UCSD-AML1 (cell line): ENCODE data around the gene PLEKHB1.

Experiments
- DNase-seq: peaks from one replicate; lab custom pipeline; 2025; ENCODE audit not compliant: unreplicated experiment; lab: John Stamatoyannopoulos, UW

PLEKHB1 gene, protein sequence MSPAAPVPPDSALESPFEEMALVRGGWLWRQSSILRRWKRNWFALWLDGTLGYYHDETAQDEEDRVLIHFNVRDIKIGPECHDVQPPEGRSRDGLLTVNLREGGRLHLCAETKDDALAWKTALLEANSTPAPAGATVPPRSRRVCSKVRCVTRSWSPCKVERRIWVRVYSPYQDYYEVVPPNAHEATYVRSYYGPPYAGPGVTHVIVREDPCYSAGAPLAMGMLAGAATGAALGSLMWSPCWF

DNA sequence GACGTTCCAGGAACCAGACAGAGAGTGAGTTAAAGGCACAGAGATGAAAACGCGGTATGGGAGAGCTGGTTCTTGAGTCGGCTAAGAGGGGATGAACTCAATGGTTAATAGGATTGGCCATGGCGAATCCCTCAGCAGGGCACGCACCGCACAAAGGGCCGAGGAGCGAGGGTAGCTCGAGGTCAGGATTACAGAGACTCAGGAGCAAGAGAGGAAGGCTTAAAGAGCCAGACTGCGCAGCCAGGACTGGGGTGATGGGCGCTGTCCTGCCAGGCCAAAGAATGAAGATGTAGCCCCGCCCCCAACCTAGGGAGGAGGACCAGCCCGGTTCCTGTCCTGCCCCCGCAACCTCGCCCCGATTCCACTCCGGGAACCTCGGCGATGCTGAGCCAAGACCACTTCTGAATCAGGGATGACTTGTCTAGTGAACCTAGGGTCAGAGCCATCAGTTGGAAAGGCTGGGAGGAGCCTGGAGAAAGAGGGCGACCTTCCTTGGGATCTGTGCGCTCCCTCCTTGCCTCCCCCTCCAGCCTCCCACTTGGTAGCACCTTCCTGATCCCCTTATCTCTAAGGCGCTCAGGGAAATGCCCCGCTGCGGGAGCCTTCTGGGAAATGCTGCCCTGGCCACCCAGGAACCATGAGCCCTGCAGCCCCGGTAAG, at the start of gene PLEKHB1:
PLEKHB1 (plus strand) TSS at position 610 of the 660 bp plus-strand sequence; CDS start at position 638, 28 bp downstream.
- no peak for DNase-seq

DNA sequence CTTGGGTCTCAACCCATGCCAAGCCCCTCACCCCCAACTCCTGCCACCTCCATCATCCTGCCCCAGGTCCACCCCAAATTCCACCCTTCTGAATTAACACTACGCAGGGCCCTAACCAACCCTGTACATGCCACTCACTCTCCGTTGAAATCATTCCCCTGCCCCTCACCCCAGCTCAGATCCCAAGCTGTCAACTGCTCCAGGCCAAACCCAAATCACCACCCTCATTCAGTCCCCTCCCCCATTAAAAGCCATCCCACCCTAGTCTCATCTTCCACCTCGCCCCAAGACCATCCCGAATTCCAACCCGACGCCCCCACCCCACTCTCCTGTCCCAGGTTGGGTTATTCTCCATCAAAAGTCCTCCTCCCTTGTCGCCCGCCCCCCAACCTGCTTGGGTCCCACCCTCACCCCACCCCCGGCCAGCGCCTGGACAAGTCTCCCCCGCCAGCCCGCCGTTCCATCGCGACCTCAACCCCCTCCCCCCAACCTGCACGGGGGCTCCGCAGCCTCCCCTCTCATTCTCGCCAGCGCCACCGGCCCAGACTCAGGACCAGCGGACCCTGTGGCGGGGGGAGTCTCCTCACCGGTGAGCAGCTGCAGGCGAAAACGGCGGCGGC, 48.9 kb upstream of the PLEKHB1 start:
- DNase-seq, result no peak

DNA sequence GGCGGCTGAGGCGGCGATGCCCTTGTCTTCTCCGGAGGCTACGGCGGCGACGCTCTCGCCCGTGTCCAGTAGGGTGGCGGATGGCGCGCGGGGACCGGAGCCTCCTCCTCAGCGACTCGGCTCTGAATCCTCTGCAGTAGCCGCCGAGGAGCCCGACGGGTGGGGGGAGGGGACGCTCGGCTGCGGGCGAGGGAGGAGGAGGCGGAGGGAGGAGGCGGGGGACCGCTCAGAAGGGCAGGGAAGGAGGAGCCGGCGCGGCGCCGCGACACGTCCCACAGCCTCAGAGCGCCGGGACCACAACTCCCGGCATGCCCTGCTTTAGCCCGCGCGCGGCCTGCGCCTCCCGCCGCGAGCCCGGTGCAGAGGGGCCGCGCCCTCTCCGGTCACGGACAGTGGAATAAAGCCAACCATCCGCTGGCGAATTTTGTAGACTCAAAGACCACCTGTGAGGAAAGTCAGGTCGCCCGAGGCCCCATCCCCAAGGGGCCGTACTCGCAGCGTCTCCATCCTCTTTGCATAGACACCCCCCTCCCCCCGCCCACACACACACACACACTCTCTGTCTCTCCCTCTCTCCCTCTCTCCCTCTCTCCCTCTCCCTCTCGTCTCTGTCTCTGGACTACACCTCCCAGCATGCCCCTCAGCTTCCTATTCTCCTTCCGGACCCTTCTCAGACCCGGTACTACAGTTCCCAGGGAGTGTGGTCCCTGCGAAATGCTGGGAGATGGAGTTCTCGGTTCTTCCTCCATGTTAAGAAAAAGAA, 48.2 kb upstream of the PLEKHB1 start, which contains the start of gene FAM168A:
FAM168A (minus strand) TSS at position 157 of the 763 bp plus-strand sequence. CDS start 129,638 bp downstream, outside the sequence.
- DNase-seq, result peak; percentile 97

DNA sequence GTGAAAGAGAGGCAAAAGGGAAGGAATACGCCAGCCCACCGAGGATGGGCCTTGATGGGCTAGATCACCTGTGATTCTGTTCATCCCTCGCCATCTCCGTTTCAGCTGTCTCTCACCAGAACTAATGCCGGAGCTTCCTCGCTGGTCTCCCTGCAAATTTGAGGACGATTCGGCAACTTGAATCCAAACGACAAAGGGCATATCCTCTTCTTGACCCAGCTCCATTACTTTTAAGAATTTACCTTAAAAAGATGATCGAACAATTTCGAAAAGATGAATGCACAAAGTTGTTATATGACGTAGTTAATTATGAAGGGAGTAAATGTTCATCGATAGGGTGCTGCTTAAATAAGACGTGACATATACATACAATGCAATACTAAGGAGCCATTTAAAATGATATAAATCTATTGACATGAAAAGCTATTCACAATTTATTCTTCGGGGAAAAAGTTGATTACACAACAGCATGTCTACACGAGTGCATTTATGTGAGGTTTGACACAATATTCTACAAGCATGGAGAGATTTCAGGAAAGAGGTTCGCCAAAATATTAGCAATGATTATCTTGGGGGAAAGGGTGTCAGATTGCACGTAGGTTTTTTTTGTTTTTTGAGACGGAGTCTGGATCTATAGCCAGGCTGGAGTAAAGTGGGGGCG, 47.5 kb upstream of the PLEKHB1 start:
- DNase-seq, result no peak

DNA sequence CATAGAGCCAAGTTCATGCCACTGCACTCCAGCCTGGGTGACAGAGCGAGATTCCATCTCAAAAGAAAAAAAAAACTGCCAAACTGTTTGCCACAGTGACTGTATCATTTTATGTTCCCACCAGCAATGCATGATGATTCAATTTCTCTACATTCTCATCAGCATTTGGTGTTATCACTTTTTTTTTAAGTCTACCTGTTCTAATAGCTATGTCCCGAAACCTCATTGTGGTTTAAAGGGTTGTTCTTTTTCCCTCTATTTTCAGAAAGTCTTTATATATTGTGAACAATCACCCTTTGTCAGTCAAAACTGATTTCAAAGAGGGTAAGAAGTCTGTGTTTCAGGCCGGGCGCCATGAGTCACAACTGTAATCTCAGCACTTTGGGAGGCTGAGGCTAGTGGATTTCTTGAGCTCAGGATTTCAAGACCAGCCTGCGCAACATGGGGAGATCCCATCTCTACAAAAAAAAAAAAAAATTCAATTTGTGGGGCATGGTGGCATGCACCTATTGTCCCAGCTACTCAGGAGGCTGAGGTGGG, 33.7 kb upstream of the PLEKHB1 start:
- DNase-seq, result no peak

DNA sequence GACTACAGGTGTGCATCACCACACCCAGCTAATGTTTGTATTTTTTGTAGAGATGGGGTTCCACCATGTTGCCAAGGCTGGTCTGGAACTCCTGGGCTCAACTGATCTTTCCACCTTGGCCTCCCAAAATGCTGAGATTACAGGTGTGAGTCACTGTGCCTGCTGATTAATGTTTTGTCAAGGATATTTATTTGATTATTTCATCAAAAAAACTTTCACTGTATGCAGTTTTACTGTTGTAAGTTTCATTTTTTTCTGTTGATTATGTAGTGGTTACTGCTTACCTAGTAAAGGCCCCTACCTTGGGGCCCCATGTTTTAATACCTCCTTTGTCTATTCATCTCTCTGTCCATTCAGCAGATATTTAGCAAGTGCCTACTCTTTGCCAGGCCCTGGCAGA, 31.8 kb upstream of the PLEKHB1 start:
- no peak for DNase-seq

DNA sequence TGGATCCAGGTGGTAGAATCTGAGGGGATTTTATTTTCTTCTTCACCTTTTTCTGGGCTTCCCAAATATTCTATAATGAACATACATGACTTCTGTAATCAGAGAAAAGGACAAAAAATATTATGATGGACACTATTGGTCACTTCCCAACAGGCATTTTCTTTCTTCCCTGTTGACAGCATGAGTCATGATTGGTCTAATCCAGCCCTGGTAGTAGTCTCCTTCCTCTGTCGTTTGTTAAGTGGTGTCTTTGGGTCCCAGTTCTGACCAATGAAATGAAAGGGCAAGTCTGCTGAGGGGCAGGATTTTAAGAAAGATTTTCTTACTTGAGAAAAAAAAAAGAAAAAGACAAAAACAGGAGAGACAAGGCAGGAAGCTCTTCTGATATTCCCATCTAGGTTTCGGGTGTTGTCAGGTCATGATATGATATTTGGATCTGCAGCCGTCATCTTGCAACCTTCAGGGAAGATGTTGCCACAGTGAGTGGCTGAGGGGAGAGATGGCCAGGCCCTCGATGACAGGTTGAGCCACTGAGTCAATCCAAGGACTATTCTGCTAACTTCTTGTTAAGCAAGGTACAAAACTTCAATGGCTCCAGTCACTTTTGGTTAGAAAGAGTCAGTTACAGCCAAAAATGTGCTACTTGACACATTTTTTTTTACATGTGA, 23.3 kb upstream of the PLEKHB1 start:
- no peak for DNase-seq

DNA sequence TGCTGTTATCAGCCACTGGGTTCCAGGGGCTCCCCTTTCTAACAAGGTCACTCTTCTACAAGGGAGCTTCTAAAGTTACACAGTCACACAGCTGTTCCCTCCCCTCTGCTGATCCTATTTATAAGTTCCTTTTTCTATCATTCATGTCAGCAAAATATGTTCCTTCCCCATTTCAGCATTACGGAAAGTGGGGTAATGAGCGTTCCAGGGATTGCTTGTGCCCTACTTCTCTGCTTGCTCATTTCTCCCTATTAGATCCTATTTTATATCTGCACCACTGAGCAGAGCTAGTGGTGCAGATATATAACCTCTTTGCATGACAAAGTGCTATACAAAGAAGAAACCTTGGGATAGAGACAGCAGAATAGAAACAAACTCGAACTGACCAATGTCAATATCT, 22.7 kb upstream of the PLEKHB1 start:
- DNase-seq, result peak; percentile 18

DNA sequence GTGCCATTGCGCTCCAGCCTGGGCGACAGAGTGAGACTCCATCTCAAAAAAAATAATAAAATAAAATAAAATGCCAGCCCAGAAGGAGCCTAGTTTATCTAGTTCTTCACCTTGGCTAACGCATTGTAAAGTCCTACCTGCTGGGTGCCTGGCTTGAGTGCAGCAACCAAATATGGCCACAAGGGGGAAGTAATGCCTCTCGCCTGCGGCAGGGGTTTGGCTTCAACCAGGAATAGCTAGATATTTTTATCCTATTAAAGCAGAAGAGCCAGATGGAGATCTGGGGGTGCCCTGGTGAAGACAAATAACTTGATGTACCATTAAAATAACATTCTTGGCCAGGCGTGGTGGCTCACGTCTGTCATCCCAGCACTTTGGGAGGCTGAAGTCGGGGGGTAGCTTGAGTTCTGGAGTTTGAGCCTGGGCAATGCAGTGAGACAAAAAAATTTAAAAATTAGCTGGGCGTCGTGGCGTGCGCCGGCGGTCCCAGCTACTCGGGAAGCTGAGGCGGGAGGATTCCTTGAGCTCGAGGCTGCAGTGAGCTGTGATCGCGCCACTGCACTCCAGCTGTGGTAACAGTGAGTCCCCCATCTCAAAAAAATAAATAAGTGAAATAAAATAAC, 20.6 kb upstream of the PLEKHB1 start:
- peak; percentile 63 for DNase-seq

DNA sequence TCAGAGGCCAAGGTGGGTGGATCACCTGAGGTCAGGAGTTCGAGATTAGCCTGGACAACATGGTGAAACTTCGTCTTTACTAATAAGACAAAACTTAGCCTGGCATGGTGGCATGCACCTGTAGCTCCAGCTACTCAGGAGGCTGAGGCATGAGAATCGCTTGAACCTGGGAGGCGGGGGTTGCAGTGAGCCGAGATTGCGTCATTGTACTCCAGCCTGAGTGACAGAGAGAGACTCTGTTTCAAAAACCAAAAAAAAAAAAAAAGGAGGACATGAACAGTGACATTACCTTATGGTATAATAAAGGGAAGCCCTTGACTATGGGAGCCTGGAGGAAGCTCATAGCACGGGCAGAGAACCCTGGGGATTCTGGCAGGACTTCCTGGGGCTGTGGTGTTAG, 16.5 kb upstream of the PLEKHB1 start:
- no peak for DNase-seq

DNA sequence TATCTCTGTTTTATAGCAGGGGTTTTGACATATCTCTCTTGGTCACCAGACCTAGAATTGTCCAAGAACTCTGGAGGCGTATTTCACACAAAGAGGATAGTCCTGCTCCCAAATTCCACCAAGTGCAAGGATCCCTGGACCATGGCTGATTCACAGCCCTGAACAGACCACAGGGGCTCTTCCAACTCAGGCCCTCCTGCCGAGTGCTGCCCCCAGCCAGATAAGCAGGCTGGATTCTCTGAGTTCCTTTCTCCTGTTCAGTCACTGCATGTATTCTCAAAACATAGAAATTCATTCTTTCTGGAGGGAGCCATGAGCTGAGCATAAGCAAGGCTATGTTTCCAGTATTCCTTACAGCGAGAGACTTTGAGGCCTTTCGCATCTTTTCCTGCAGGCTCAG, 13.4 kb upstream of the PLEKHB1 start:
- no peak for DNase-seq

DNA sequence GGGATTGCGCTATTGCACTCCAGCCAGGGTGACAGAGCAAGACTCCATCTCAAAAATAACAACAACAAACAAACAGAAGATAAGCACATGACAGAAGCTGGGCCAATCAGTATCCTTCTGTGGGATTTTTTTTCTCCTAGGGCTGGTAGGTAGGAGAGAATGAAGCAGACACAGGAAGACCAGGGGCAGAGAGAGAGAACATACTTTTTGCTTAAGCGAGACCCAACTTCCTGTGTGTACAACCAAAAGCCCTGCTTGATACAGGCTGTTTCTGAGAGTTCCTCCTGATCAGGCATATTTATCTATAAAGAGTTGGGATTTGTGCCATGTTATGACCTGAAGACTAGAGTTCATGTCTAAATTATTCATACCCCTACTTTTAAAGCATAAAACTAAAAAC, 12.4 kb upstream of the PLEKHB1 start:
- DNase-seq, result no peak

DNA sequence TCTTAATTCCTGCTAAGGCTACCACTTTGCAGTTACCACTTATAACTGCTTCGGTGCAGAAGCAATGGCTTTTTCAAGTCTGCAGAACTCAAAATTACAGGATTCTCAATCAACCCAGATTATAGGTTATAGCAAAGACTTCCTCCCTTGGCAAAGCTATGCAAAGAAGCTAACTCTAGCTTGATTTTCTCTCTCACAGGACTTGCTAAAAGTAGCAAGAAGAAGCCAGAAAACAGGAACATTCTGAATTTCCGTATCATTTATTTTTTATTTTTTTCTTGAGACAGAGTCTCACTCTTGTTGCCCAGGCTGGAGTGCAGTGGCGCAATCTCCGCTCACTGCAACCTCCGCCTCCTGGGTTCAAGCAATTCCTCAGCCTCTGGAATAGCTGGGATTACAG, 10.7 kb upstream of the PLEKHB1 start:
- DNase-seq, result no peak

DNA sequence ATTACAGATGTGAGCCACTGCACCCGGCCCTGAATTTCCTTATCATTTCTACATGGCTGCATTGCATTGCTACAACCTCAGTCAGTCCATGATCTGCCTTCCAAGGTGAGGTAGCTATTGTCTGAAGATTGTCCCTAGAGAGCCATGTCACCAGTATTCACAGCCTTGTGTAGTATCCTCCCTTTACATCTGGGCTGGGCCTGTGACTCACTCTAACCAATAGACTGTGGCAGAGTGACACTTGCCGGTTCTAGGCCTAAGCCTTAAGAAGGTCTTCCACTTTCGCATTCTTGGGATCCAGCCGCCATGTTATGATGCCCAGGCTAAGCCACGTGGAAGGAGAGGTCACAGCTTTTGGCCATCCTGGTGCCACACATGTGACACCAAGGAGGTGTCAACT, 10.1 kb upstream of the PLEKHB1 start:
- DNase-seq, result no peak

DNA sequence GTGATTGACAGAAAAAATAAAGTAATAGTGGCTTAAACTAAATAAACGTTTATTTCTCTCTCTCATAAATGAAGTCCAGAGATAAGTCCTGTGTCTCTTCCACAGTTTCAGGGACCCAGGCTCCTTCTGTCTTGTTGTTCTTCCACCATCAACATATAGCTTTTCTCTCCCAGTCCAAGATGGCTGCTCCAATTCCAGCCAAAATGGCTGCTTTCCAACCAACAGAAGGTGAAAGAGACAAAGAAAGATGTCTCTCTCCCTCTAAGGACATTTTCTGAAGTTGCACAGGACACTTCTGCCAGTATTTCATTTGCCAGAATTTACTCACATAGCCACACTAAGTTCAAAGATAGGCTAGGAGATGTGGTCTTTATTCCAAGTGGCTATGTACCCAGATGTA, 9.4 kb upstream of the PLEKHB1 start:
- DNase-seq, result no peak

DNA sequence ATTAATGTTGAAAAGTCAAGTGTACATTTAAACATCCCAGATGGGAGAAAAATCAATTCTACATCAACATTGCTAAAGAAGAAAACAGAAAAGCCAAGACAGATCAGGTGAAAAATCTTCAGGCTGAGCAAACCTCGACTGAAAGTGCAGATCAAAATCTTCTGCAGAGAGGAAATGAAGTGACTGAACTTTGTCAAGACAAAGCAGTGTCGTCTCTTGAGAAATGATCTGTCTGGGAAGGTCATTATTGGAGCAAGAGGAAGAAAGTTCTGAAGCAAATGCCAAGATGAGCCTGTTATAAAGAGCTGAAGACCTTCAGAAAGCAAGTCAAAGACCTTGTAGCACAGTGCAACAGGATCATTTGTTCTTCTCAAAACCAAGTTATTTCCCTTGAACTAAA, 5.8 kb upstream of the PLEKHB1 start:
- no peak for DNase-seq

DNA sequence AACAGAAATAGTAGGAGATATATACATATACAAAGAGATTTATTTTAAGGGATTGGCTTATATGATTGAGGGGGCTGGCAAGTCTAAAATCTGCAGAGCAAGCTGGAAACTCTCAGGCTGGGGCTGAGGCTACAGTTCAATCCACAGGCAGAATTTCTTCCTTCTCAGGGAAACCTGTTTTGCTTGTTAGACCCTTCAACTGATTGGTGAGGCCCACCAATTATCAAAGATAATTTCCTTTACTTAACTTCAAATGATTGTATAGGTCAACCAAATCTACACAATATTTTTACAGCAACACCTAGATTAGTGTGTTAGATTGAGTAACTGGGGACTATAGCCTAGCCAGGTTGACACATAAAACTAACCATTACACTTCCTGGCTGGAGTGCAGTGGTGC, 4.7 kb upstream of the PLEKHB1 start:
- DNase-seq, result no peak

DNA sequence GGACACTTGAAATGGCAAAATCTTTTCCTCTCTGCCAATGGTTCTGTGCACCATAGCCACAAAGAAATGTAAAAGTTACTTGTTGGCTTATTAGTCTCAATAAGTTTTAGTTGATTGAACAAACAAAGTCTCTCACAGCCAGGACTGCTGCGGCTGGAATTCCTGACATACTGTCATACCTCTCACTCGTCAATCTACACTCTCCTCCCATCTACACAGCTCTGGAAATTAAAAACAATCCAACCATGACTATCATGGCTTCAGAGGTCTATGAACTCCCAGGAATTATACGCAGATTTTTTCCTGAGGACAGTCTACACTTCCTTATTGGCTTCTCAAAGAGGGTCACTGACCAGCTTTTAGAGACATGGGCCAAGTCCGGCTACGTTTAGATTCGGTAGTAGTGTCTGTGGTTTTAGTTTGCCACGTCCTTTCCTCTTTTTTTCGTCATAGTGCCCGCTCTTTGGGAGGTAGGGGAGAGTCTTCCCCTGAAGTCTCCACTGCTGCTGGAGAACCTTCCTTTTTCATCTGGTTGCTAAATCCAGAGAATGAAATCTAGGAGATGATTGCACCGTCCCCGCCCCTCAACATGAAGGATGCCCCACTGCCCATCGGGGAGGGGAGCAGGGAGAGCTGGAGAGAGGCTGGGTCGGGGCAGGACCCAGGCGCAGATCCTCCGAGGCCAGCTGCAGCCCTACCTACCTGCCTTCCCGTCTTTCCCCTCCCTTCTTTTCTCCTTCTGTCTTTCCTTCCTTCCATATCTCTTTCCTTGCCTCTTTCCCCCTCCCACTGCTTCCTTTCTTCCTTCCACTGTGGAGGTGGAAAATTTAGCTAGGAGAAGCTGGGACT, 1.0 kb upstream of the PLEKHB1 start:
- no peak for DNase-seq
